VCaP (cell line): ENCODE results near the gene RABL6.
"Not testable (repeated sequence)": the region's sequence is repeated elsewhere in the genome, so short reads cannot be mapped to it uniquely, and the experiment has no call there.

Source experiments
- H3K27ac ChIP-seq: fragments of 450-650 bp; 2 replicates; pipeline ENCODE4 v1.5.1; 2017
- CTCF ChIP-seq: fragments of 450-650 bp; conservative IDR thresholded peaks from 2 replicates; pipeline ENCODE4 v1.5.1; 2017; ENCODE audit warnings: mild to moderate bottlenecking, moderate library complexity

Gene RABL6

GRCh38 chr9:136865041-136865767, 57.5 kb downstream of the RABL6 start:
- TF ChIP-seq CTCF: no peak
- peak overlapping the region; percentile 91 for H3K27ac ChIP-seq

- peak overlapping the region; percentile 91 for H3K27ac ChIP-seq
Observed at GRCh38 chr9:136865768-136866103, 58.0 kb downstream of the RABL6 start.

GRCh38 chr9:136866898-136867421, 59.2 kb downstream of the RABL6 start:
- peak overlapping the region; percentile 91 for H3K27ac ChIP-seq

More at GRCh38 chr9:136865768-136866103, 58.0 kb downstream of the RABL6 start:
- no peak for TF ChIP-seq CTCF

GRCh38 chr9:136867480-136867879, 59.7 kb downstream of the RABL6 start:
- H3K27ac ChIP-seq: no peak overlapping the region
- no peak for TF ChIP-seq CTCF

GRCh38 chr9:136867917-136868316, 60.2 kb downstream of the RABL6 start:
- no peak for TF ChIP-seq CTCF
- no peak overlapping the region for H3K27ac ChIP-seq

GRCh38 chr9:136868644-136869043, 60.9 kb downstream of the RABL6 start:
- no peak overlapping the region for H3K27ac ChIP-seq
- no peak for TF ChIP-seq CTCF

GRCh38 chr9:136869611-136870010, 61.9 kb downstream of the RABL6 start:
- not testable (repeated sequence) for H3K27ac ChIP-seq

- TF ChIP-seq CTCF: no peak
- no peak overlapping the region for H3K27ac ChIP-seq
Observed at GRCh38 chr9:136875155-136875554, 67.4 kb downstream of the RABL6 start.

- H3K27ac ChIP-seq: no peak overlapping the region
- TF ChIP-seq CTCF: no peak
Observed at GRCh38 chr9:136876476-136876875, 68.7 kb downstream of the RABL6 start.
